ENCODE data around the gene PTPRB.

The PTPRB gene

DNA sequence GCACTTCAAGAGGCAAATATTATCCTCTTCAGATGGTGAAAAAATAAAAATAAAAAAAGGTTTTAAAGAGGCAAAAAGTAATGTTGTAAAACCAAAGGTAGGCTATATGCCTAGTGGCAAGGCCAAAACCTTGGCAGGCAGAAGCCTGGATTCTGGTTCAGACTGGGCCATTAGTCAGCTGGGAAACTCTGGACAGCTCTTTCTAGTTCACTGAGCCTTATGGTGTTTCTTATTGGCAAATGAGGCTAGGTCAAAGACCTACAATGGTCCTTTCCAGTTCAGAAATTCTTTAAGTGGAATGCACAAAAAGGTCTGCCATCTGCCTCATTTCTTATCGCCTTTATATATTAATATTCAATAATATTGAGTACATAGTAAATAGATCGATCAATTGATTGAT, 44.6 kb downstream of the PTPRB start:
- no peak for DNase-seq (ENCODE audit: low read depth)

DNA sequence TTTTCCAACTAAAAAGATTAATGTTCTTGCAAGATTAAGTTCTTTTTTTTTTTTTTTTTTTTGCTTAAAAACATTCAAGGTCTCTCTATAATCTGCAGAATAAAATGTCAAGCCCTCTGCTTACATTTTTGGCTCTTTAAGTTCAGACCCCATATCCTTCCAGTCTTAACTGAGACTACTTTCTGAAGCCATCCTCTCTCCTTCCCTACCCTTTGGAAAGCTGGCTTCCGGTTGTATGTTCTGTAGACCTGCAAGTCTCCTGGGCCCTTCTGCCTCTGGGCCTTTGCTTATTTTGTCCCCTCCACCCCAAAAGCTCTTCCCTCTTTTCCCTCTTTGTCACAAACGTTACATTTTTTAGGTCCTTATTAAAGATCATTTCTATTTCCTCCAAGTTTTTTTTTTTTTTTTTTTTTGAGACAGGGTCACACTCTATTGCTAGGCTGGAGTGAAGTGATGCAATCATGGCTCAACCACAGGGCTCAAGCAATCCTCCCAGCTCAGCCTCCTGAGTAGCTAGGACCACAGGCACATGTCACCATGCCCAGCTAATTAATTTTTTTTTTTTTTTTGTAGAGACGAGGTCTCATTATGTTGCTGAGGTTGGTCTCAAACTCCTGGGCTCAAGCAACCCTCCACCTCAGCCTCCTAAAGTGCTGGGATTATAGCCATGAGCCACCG, 46.5 kb downstream of the PTPRB start:
- DNase-seq (ENCODE audit: low read depth), result no peak

DNA sequence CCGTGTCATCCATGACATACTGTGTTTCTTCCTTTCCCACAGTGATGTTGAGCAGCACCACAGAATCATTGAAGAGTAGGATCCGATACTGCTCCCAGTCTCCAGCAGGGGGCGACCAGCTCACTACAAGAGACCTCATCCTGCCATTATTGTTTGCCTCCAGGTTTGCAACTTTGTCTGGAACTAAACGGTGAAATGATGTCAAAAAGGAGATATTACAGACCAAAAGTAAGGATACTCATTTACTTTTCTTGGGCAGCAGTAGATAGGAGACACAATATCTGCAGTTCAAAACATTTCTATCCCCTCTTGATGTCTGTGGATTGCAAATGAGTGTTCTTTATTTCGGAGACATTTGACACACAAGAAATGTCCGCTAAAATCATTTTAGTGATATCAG, 47.2 kb downstream of the PTPRB start:
- DNase-seq (ENCODE audit: low read depth), result peak; percentile 16

DNA sequence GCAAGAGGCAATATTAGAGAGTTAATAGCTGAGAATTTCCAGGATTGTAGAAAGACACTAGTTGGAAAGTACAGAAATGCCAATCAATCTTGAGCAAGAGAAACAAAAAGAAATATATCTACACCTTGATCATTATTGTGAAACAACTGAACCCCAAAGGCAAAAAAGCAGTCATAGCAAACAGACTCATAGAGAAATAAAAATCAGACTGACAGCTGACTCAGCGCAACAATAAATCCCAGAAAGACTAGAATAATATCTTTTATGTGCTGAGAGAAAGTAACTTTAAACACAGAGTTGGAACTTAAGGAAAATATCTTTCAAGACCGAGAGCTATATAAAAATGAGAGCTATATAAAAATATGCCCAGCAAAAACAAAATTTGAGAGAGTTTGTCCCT, 52.9 kb downstream of the PTPRB start:
- no peak for DNase-seq (ENCODE audit: low read depth)

DNA sequence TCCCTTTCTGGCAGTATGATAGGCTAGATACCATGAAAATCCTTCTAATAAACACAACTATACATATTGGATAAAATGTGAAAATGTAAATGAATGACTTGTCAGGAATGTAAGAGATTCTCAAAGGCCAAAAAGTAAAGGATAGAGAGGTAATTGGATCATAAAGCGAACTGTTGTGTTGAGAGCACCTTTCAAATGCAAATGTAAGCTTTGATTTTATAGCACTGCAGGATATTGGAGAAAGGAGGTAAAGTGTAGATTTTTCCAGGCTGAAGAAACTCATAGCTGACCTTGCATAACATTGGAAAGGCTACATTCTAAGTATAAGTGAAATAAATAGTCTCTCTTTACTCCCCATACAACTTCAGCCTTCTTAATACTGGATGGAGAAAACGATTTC, 54.0 kb downstream of the PTPRB start:
- DNase-seq (ENCODE audit: low read depth), result no peak

DNA sequence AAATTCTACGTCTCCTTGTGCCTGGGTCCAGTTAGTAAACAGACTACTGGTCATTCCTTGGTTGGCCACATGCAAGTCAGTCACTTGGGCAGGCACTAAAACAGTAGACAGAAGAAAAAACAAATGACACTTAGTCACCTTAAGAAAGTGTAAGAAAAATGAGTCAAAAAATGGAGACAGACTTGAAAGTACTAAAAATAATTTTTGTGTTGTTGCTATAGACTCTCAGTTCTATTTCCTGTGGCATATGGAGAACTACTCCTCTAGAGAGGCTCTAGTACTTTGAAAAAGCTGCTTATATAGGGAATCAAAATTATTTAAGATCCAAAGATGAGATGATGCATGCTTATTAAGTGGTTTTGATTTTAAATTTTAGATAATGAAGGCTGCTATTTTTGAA, 56.0 kb downstream of the PTPRB start:
- no peak for DNase-seq (ENCODE audit: low read depth)

DNA sequence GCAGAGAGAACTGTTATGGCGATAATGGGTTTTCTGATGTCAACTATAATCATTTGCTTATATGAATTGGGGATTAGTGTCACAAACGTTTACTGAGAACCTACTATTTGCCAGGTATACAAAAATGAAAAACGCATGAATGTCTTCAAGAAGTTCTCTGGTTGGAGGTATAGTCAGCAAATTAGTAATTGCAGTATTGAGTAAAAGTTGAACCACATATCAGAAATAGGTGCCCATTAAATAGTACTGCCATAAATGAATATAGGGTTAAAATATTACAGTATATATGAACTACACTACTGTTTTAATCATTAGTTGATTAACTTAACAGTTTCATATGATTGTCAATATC, 60.0 kb downstream of the PTPRB start:
- DNase-seq (ENCODE audit: low read depth), result no peak

DNA sequence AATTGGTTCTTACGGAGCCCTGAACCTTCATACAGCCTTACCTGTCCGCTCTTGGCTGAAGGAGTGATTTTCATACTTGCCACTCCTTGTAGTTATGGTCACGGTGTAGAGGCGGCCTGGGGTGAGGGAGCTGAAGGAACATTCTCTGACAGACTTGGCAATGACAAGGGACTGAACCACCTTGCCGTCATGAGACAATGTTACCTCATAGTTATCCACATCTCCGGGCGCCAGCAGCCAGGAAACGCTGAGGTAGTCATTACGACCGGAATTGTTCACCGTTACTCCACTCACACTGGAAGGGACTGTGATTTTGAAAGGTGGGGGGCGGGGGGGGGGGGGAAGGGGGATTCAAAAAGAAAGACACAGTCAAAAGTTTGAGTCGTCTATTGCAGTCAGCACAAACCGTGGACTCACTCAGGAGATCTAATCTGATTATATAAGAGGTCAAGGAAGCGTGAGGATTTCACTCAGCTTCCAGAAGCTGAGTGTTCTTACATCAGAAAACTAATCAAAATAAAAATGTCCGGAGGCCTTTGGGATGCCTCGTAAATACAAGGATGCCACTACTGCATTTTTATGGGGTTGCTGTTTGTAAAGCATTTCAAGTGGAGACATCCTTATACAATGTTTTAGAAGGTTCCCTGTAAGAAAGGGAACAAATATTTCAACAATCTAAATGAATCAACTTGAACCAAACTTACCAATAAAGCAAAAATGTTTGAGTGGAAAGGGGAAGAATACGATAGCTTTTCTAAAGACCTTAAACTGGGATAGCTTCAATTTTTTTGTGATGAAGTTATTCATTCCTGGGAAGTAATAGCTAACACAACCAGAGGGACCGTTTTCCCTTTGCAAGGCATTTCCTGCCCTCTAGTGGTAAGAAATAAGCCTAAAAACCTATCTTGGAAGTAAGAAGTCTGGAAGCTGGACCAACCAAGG, 60.6 kb downstream of the PTPRB start:
- DNase-seq (ENCODE audit: low read depth), result no peak

DNA sequence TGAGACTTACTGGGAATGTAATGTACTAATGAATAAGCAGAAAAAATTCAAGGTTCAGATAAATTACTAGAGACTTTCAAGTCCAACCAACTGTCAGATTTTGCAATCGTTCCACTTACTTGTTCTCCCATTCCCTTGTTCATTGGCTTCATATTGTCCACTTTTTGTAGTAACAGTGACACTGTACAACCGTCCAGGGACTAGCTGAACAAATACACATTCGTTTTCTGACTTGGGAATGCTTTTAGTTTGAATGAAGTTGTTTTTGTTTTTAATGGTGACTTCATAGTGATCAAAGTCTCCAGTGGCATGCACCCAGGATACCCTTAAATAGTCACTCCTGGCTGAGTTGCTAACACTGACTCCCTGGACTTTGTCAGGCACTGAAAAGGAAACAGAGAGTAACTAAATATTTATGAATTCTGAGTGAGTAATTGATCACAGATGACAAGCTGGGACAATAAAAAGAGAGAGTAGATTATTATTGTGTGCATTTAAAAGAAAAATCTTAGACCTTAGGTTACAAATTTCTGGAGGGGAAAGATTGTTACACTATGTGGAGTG, 65.4 kb downstream of the PTPRB start:
- no peak for DNase-seq (ENCODE audit: low read depth)

DNA sequence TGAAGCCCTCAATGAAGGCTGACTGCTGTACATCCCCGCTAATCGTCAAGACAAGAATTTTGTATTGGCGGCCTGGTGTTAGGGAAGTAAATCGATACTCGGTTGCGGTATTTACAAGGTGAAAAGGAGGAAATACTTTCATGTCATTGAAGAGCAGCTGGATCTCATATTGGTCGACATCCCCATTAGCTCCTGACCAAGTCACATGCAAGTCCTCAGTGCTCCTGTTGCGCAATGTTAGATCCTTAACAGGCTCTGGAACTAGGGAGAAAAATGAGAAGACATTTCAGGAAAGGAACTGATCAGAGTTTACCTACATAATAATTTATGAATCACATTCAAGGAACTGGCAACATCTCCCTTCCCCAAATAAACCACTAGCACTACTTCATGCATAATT, 66.2 kb downstream of the PTPRB start:
- DNase-seq (ENCODE audit: low read depth), result no peak

DNA sequence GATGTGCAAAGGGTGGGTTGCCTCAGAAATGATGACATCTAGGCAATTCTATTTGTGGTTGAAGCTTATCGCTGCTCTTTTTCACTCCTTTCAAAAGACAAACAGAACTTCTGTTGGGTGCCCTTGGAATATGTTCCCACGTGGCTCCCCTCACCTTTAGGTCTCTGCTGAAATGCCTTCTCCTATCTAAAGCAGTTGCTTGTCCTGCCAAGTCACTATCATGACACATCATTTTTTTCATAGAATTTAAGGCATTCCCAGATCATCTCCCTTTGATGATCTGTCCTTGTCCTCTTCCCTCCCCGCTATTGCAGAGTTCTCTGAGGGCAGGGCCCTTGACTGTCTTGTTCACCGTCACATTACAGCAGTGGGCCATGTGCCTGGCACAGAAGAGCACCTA, 75.7 kb downstream of the PTPRB start:
- no peak for DNase-seq (ENCODE audit: low read depth)

DNA sequence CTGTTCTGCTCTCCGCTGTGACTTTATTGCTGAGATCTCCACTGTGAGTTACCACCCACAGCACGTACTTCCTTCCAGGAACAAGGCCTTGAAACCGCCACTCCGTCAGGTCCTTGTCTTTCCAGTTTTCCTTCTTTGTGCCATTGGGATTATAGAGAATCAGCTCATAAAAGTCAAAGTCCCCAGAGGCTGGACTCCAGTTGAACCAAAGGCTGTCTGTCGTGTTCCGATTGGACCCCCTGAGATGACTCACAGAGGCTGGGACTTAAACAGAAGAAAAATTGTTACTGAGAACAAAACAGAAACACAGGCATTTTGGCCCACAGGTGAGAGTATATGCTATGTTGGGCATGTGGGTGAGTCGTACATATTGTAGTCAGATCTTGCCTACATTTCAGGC, 76.6 kb downstream of the PTPRB start:
- no peak for DNase-seq (ENCODE audit: low read depth)

DNA sequence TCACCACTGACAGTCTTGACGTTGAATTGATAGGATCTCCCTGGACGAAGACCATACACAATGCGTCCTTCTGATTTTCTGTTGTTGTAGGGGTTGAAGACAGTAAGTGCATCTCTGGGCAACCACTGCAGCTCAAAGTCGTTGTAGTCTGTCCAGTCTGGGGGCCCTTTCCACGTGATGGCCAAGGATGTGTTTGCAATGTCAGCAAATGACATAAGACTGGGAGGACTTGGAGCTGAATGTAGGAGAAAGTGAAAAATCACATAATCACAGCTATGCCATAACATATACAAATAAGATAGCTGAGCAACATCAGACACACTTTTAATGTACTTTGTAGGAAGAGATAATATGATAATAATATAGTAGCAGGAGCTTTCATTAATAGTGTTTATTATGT, 77.8 kb downstream of the PTPRB start:
- no peak for DNase-seq (ENCODE audit: low read depth)

DNA sequence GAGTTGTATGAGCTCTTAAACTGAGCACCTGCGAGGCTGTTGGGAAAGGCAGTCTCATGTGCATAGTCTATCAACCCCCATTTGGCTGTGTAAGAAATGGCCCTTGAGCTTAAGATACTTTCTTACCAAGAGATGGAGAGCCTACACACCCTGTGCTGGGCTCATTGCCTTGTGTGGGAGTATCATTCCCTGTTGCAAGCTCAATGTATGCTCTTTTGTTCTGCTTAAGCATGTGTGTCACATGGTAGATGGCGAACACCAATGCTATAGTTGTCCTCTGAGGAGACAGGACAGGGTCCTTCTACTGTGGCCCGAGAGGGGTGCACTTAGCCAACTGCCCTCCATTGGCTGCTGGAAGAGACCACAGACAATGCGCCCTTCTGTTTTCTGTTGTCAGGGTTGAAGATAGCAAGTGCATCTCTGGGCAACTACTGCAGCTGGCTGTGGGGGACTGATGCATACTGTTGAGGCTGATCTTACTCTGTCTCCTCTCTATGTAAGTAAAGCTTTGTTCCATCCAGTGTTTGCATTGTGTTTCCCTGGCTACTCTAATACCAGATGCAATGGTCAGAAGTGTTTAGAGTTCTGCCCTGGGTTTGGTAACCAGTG, 79.5 kb downstream of the PTPRB start:
- no peak for DNase-seq (ENCODE audit: low read depth)

DNA sequence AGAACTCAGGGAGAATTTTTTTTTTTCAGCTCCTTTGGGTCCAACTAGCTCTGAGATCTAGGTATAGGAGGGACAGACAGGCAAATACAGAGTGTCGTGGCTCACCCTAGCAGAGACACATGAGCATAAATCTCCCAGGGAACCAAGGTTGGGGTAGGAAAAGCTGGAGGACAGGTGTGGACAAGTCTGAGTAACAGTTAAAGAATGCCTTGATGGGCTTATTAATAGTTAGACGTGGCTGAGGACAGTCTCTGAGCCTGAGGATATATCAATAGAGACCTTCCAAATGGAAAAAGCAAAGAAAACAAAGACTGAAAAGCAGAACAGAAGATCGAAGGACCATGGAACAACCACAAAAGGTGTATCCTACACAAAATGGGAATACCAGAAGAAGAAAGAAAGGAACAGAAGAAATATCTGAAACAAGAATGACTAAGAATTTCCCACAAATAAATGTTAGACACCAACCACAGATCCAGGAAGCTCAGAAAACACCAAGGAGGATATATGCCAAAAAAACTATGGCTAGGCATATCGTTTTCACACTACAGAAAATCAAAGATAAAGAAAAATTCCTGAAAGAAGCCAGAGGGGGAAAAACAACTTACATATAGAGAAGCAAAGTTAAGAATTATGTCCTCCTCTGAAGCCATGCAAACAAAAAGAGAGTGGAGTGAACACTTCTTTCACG, 80.9 kb downstream of the PTPRB start:
- DNase-seq (ENCODE audit: low read depth), result no peak

DNA sequence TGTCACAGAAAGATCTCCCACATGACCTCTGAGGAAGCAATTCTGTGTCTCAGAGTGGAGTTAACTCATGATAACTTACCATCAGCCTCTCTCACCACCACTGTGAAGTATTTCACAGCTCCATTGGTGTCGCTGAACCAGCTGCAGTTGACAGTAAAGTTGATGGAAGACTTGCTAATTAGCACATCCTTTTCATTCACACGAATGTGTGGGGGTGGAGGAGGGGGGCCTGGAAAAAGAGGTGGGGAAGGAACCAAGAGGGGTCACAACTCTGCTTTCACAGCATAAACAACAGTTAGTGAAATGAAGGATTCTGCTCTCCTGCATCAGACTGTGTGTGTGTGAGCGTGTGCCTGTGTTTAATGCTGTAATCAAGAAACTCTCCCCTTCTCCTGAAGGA, 82.1 kb downstream of the PTPRB start:
- DNase-seq (ENCODE audit: low read depth), result no peak

DNA sequence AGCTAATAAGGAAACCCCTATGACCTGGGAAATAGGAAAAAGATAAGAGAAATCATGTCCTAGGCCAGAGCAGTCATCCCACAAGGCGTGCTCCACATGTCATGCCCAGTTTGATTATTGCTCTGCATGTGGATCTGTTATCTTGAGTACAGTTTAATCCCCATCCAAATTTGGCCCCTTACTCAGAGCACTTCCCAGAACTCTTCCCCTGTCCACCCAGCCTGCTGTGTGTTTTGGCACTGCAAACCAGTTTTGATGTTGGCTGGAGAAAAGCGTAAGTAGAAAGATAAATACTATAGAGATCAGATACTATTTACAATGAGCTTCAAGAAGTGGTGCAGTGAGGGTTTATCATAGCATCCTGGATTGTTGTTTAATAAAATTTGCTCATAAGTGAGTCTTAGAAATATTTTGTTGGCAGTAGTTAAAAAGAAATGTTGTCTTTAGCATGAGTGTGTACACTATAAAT, 83.8 kb downstream of the PTPRB start:
- DNase-seq (ENCODE audit: low read depth), result no peak

DNA sequence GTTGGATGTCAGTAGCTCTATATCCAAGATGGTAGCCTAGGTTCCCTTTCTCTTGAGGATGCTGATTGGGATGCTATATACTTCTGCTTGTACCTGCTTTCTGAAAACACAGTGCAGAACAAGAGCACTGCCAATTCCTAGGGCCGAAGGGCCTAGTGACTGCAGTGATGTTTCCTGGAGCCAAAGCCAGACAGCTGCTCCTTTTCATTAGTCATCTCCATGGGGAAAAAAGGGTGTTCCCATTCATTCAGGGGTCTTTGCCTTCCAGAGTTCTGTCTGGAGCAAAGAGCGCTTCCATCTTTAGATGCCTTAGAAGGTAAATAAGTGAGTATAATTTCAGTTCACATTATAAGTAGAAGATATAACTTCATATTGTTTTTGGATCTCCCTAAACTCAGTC, 85.5 kb downstream of the PTPRB start:
- DNase-seq (ENCODE audit: low read depth), result no peak

DNA sequence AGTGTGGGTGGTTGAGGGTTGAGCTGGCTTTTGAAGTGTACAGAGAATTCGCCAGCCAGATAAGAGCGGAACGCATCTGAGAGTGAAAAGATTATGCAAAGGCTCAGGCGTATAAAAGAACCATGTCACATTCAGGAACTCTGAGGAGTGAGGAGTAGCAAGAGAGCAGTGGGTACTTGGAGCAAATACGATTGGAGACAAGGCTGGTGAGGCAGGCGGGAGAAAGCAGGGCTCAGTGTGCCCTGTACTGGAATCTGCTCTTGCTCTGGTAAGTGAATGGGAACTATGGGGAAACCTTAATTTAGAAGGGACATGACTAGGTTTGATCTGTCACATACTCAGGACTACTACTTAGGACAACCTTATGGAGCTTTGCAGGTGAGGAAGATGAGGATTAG, 87.0 kb downstream of the PTPRB start:
- DNase-seq (ENCODE audit: low read depth), result no peak

DNA sequence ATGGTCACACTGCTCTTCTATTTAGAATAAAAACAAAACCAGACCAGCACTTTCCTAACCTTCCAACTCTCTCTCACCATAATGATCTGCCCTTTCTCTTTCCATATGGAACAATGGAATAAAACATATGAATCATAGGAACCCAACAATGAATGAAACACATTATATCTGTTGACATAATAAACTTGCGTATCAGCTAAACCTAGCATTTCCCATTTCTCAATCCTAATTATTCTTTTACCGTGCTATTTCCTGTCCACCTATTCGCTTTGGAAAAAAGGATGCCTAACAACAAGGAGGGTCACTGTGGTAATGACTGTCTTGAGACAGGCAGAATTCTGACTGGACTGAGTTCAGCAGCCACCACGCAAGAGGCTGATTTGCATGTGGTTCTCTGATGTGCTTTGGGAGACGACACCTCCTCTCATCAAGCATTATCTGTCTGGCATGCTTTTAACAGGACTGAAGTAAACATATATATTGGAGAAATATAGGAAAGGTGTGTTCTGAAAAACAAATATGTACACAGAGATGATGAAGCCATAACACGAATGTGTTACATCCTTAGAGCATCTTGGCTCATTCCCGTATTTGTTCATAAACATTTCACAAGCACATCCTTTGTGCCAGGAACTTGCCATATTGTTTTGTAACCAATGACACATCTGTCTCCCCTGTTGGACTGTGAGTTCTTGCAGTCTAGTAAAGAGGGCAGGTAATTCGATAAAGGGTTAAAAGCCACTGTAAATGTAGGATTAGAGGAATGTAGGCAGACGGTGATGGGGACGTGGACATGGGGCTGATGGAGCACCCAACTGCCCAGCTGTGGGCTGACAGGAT, 87.7 kb downstream of the PTPRB start:
- DNase-seq (ENCODE audit: low read depth), result no peak

DNA sequence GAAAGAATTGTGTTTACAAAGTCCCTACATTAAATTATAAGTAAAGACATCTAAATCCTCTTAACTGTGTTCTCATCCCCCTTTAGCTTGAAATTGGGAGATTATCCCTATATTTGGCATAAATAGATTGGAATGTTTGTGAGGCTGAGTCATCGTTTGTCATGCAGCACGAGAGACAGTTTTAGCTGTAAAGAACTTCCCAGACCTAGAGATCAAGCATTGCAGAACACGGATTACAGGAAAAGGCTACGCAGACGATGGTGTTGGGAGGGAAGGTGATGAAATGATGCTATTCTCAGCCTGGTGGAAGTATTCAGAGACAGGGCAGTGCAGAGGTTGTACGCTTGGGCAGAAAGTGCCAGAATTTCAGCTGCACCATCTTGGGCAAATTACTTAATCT, 93.8 kb downstream of the PTPRB start:
- no peak for DNase-seq (ENCODE audit: low read depth)
